Prostate gland (tissue), 2 donors: ENCODE measurements around the gene ARRB1.

ENCODE experiments used
- CTCF ChIP-seq, 4 experiments: fragments of 200-600 bp in 2 of 4; fragments of 450-650 bp in 2 of 4; sonication (generic) in 2 of 4; IDR thresholded peaks; 1 replicate in 3 of 4; 2 replicates in 1 of 4; pipeline ENCODE4 v1.5.1; 2016 to 2019; ENCODE audit warnings: antibody characterized with exemption in 4 of 4, mild to moderate bottlenecking in 2 of 4, moderate library complexity in 2 of 4
- POLR2A ChIP-seq: fragments of 450-650 bp; IDR thresholded peaks from one replicate; pipeline ENCODE4 v1.6.1; 2016; ENCODE audit warnings: antibody characterized with exemption, mild to moderate bottlenecking
- POLR2AphosphoS5 ChIP-seq: sonication (generic); formaldehyde crosslinking; IDR thresholded peaks from one replicate; pipeline ENCODE4 v1.6.1; 2017; ENCODE audit warnings: antibody characterized with exemption

GRCh38 chr11:75219869-75220268 is 131.6 kb downstream of the ARRB1 start:
- TF ChIP-seq CTCF (IDR thresholded peaks at IDR 0.05) (no peak), POLR2A (no peak), POLR2AphosphoS5 (no peak)
